ENCODE data around the gene COL3A1. TPM values are rescaled to one million over a fixed set of nuclear protein-coding genes. Genes with fewer than 3 reads are reported as not detected.

Gene COL3A1
- total and polyA plus RNA-seq, 2 of the 13 experiments (the other 11 are each of a cell fraction or from before 2014, with no cell fraction given): 0.04 TPM; not detected in 1

GRCh38 chr2:189037518-189037917 lies 63.3 kb downstream of the COL3A1 start:
- Histone ChIP-seq H3K4me3 (replicated peaks in 1 of 3; ENCODE audit: insufficient read depth in 1 of 3, low read depth in 2 of 3, low read length in 3 of 3) (no peak overlapping the region), H4K20me1 (ENCODE audit: insufficient read depth, low read length) (no peaks in the 10 kb centered on the region), H3K36me3 (replicated peaks in 1 of 2; ENCODE audit: control insufficient read depth in 1 of 2, insufficient read depth in 2 of 2, low read length in 2 of 2) (no peaks in the 10 kb centered on the region), H3K4me1 (ENCODE audit: insufficient read depth, low read length) (no peaks in the 10 kb centered on the region), H2AFZ (ENCODE audit: low read length) (no peak overlapping the region), H3K9me3 (ENCODE audit: low read length) (no peaks in the 10 kb centered on the region), H3K79me2 (ENCODE audit: insufficient read depth, low read length) (no peaks in the 10 kb centered on the region), H3K4me2 (ENCODE audit: low read depth, low read length) (no peak overlapping the region), H3K9ac (ENCODE audit: insufficient read depth, low read depth, low read length) (no peak overlapping the region), H3K27me3 (ENCODE audit: control insufficient read depth in 1 of 2, insufficient read depth in 2 of 2, low read length in 2 of 2) (no peaks in the 10 kb centered on the region), H3K27ac (ENCODE audit: extremely low read length, insufficient read depth, low read length) (no peak overlapping the region)
- no TSS peak for BruUV-seq (replicated peaks)
- DNase-seq (ENCODE audit: low spot score): no peak
- ATAC-seq: no peak
- CTCF ChIA-PET (ENCODE audit: low intra/inter-chr PET ratio, low total read pairs): no interaction called here
- no peak for FAIRE-seq
- in situ Hi-C loops (cut with HindIII; ENCODE audit: extremely low pct_ligation_motif_present, low pct_unique_long_range_greater_than_20kb) (no loop called here), intact Hi-C loops (cut with micrococcal nuclease; ENCODE audit: unreplicated experiment) (no loop called here)
- POLR2A ChIA-PET: no interaction called here
- 76% methylated on average over 1 of the region's 1 CpG for WGBS (ENCODE audit: low lambda C conversion rate)
- TF ChIP-seq, protein P1, sequence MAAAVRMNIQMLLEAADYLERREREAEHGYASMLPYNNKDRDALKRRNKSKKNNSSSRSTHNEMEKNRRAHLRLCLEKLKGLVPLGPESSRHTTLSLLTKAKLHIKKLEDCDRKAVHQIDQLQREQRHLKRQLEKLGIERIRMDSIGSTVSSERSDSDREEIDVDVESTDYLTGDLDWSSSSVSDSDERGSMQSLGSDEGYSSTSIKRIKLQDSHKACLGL (CRISPR knock-in tag; IDR thresholded peaks at IDR 0.05): no peak
- TF ChIP-seq, protein P2, sequence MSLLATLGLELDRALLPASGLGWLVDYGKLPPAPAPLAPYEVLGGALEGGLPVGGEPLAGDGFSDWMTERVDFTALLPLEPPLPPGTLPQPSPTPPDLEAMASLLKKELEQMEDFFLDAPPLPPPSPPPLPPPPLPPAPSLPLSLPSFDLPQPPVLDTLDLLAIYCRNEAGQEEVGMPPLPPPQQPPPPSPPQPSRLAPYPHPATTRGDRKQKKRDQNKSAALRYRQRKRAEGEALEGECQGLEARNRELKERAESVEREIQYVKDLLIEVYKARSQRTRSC (CRISPR knock-in tag; IDR thresholded peaks at IDR 0.05; ENCODE audit: low read depth): no peak
- TF ChIP-seq GATA4 (IDR thresholded peaks at IDR 0.05; ENCODE audit: borderline replicate concordance, low read depth) (no peak), ZNF784 (CRISPR knock-in tag; IDR thresholded peaks at IDR 0.05; ENCODE audit: borderline replicate concordance) (no peak), DNMT3B (CRISPR knock-in tag; conservative IDR thresholded peaks at IDR 0.05) (no peak), MEIS1 (CRISPR knock-in tag; IDR thresholded peaks at IDR 0.05; ENCODE audit: borderline replicate concordance) (no peak), ZNF687 (CRISPR knock-in tag; IDR thresholded peaks at IDR 0.05) (no peak), POGZ (CRISPR knock-in tag; IDR thresholded peaks at IDR 0.05) (no peak), ZNF644 (CRISPR knock-in tag; IDR thresholded peaks at IDR 0.05; ENCODE audit: low read depth) (no peak), ZNF552 (CRISPR knock-in tag; IDR thresholded peaks at IDR 0.05; ENCODE audit: borderline replicate concordance) (no peak), ZNF205 (CRISPR knock-in tag; IDR thresholded peaks at IDR 0.05) (no peak)
- TF ChIP-seq, protein P3, sequence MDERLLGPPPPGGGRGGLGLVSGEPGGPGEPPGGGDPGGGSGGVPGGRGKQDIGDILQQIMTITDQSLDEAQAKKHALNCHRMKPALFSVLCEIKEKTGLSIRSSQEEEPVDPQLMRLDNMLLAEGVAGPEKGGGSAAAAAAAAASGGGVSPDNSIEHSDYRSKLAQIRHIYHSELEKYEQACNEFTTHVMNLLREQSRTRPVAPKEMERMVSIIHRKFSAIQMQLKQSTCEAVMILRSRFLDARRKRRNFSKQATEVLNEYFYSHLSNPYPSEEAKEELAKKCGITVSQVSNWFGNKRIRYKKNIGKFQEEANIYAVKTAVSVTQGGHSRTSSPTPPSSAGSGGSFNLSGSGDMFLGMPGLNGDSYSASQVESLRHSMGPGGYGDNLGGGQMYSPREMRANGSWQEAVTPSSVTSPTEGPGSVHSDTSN (CRISPR knock-in tag; IDR thresholded peaks at IDR 0.05): no peak
- TF ChIP-seq, protein P4, sequence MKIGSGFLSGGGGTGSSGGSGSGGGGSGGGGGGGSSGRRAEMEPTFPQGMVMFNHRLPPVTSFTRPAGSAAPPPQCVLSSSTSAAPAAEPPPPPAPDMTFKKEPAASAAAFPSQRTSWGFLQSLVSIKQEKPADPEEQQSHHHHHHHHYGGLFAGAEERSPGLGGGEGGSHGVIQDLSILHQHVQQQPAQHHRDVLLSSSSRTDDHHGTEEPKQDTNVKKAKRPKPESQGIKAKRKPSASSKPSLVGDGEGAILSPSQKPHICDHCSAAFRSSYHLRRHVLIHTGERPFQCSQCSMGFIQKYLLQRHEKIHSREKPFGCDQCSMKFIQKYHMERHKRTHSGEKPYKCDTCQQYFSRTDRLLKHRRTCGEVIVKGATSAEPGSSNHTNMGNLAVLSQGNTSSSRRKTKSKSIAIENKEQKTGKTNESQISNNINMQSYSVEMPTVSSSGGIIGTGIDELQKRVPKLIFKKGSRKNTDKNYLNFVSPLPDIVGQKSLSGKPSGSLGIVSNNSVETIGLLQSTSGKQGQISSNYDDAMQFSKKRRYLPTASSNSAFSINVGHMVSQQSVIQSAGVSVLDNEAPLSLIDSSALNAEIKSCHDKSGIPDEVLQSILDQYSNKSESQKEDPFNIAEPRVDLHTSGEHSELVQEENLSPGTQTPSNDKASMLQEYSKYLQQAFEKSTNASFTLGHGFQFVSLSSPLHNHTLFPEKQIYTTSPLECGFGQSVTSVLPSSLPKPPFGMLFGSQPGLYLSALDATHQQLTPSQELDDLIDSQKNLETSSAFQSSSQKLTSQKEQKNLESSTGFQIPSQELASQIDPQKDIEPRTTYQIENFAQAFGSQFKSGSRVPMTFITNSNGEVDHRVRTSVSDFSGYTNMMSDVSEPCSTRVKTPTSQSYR (CRISPR knock-in tag; IDR thresholded peaks at IDR 0.05; ENCODE audit: borderline replicate concordance): no peak
